ENCODE results near the gene TEX261.

- TF ChIP-seq EZH2 (IDR thresholded peaks at IDR 0.05; ENCODE audit: insufficient read depth, low read length) (no peak), CTCF (IDR thresholded peaks at IDR 0.05; ENCODE audit: insufficient read depth, low read depth, low read length) (no peak)
Observed at GRCh38 chr2:70965506-70965905, 29.2 kb downstream of the TEX261 start.
